IMR-90 (cell line): ENCODE measurements around the gene CREB5. TPM values are rescaled to one million over a fixed set of nuclear protein-coding genes. Genes with fewer than 3 reads are reported as not detected.

ENCODE experiments used
- ATAC-seq: fragments of 200-7000 bp; cut with Tn5 transposase; 2 replicates; pipeline ENCODE4 v1.9.1; 2020; ENCODE audit warnings: low read depth, mild to moderate bottlenecking, moderate library complexity
- BruUV-seq: library from RNA; stranded (reverse); fragments of 400-500 nt; replicated peaks from 2 replicates; lab custom pipeline; 2021; lab: Mats Ljungman, UMichigan
- CTCF ChIA-PET: fragments of 300-600 bp; formaldehyde crosslinking; extraction: SDS; loops from one replicate; lab custom pipeline; 2021; ENCODE audit warnings: antibody characterized with exemption; lab: Yijun Ruan, JAX
- POLR2A ChIA-PET: fragments of 300-600 bp; sonication (Branson Sonifier 250); formaldehyde crosslinking; loops from one replicate; lab custom pipeline; 2022; ENCODE audit warnings: antibody characterized with exemption; ENCODE audit not compliant: unreplicated experiment; lab: Charles Lee
- DNase-seq: peaks from one replicate; pipeline ENCODE4 v3.0.0; 2013
- H2AFZ ChIP-seq: replicated peaks from 2 replicates; pipeline ENCODE3; 2013; ENCODE audit warnings: low read length, mild to moderate bottlenecking; ENCODE audit not compliant: poor library complexity
- H2AK5ac ChIP-seq: 2 replicates; pipeline ENCODE4 v1.6.1; 2013; ENCODE audit warnings: low read depth, low read length, inconsistent platforms
- H2AK9ac ChIP-seq: replicated peaks from 2 replicates; pipeline ENCODE3; 2013; ENCODE audit warnings: mild to moderate bottlenecking, low read depth, low read length, moderate library complexity; ENCODE audit not compliant: poor library complexity
- H2BK120ac ChIP-seq: 2 replicates; pipeline ENCODE4 v1.6.1; 2013; ENCODE audit warnings: low read depth, low read length, inconsistent platforms
- H2BK15ac ChIP-seq: 3 replicates; pipeline ENCODE4 v1.6.1; 2013; ENCODE audit warnings: low read depth, low read length, inconsistent platforms
- H2BK20ac ChIP-seq: 2 replicates; pipeline ENCODE4 v1.6.1; 2013; ENCODE audit warnings: low read depth, mild to moderate bottlenecking, inconsistent platforms, low read length, moderate library complexity
- H2BK5ac ChIP-seq: 2 replicates; pipeline ENCODE4 v1.6.1; 2013; ENCODE audit warnings: mild to moderate bottlenecking, low read depth, low read length, inconsistent platforms; ENCODE audit not compliant: poor library complexity, severe bottlenecking
- H3K14ac ChIP-seq: replicated peaks from 2 replicates; pipeline ENCODE4 v1.6.1; 2013; ENCODE audit warnings: low read depth, low read length, inconsistent platforms
- H3K18ac ChIP-seq: 2 replicates; pipeline ENCODE4 v1.6.1; 2013; ENCODE audit warnings: low read depth, low read length, control low read depth
- H3K23ac ChIP-seq: 2 replicates; pipeline ENCODE4 v1.6.1; 2013; ENCODE audit warnings: low read depth, low read length, inconsistent platforms
- H3K27ac ChIP-seq: 2 replicates; pipeline ENCODE4 v1.5.1; 2013; ENCODE audit warnings: mild to moderate bottlenecking, control low read depth, low read length; ENCODE audit not compliant: insufficient read depth
- H3K27me3 ChIP-seq: 2 replicates; pipeline ENCODE4 v1.6.1; 2013; ENCODE audit warnings: low read length; ENCODE audit not compliant: control insufficient read depth, insufficient read depth
- H3K36me3 ChIP-seq: 2 replicates; pipeline ENCODE4 v1.6.1; 2013; ENCODE audit warnings: low read length, mixed read lengths; ENCODE audit not compliant: control insufficient read depth, insufficient read depth
- H3K4ac ChIP-seq: 2 replicates; pipeline ENCODE4 v1.6.1; 2013; ENCODE audit warnings: low read depth, low read length, inconsistent platforms
- H3K4me1 ChIP-seq: 2 replicates; pipeline ENCODE4 v1.6.1; 2013; ENCODE audit warnings: low read length, mixed read lengths; ENCODE audit not compliant: control insufficient read depth, insufficient read depth
- H3K4me2 ChIP-seq: 2 replicates; pipeline ENCODE4 v1.6.1; 2013; ENCODE audit warnings: low read depth, mild to moderate bottlenecking, control low read depth, low read length, moderate library complexity
- H3K4me3 ChIP-seq: 2 replicates; pipeline ENCODE4 v1.5.1; 2013; ENCODE audit warnings: low read depth, mild to moderate bottlenecking, control low read depth, low read length, moderate library complexity; ENCODE audit not compliant: insufficient read depth
- H3K56ac ChIP-seq: 2 replicates; pipeline ENCODE4 v1.6.1; 2013; ENCODE audit warnings: low read length, inconsistent platforms; ENCODE audit not compliant: insufficient read depth; ENCODE audit errors: extremely low read depth
- H3K79me1 ChIP-seq, 2 experiments: 2 replicates each; pipeline ENCODE4 v1.6.1; 2013; ENCODE audit warnings: low read length in 2 of 2, inconsistent platforms in 1 of 2, low read depth in 1 of 2
- H3K9ac ChIP-seq: 2 replicates; pipeline ENCODE4 v1.6.1; 2013; ENCODE audit warnings: low read depth, low read length, control low read depth
- H3K9me1 ChIP-seq: 2 replicates; pipeline ENCODE4 v1.6.1; 2013; ENCODE audit warnings: low read length, inconsistent platforms; ENCODE audit not compliant: insufficient read depth
- H3K9me3 ChIP-seq: 2 replicates; pipeline ENCODE4 v1.6.1; 2013; ENCODE audit warnings: low read length; ENCODE audit not compliant: control insufficient read depth, insufficient read depth
- H4K20me1 ChIP-seq: 2 replicates; pipeline ENCODE4 v1.6.1; 2013; ENCODE audit warnings: low read length, inconsistent platforms; ENCODE audit not compliant: insufficient read depth
- H4K5ac ChIP-seq: 2 replicates; pipeline ENCODE4 v1.6.1; 2013; ENCODE audit warnings: mild to moderate bottlenecking, low read depth, low read length, control low read depth
- H4K8ac ChIP-seq, 2 experiments: 2 replicates each; pipeline ENCODE4 v1.6.1; 2013; ENCODE audit warnings: low read depth in 2 of 2, low read length in 2 of 2, control low read depth in 1 of 2, inconsistent platforms in 1 of 2
- H4K91ac ChIP-seq: 2 replicates; pipeline ENCODE4 v1.6.1; 2013; ENCODE audit warnings: low read depth, low read length, inconsistent platforms; ENCODE audit not compliant: insufficient read depth
- BHLHE40 ChIP-seq: fragments of 150-350 bp; IDR thresholded peaks from 2 replicates; pipeline ENCODE4 v1.6.1; 2016; ENCODE audit warnings: mild to moderate bottlenecking, low read depth, low read length
- FOS ChIP-seq: fragments of 150-350 bp; IDR thresholded peaks from 2 replicates; pipeline ENCODE4 v1.6.1; 2016; ENCODE audit warnings: low read depth, low read length
- MAFK ChIP-seq: IDR thresholded peaks from 2 replicates; pipeline ENCODE4 v1.6.1; 2012; ENCODE audit warnings: low read depth, low read length, improper control_type of control experiment
- MAZ ChIP-seq: IDR thresholded peaks from 2 replicates; pipeline ENCODE4 v1.6.1; 2012; ENCODE audit warnings: low read depth, mild to moderate bottlenecking, low read length, improper control_type of control experiment, moderate library complexity, borderline replicate concordance
- MXI1 ChIP-seq: IDR thresholded peaks from 2 replicates; pipeline ENCODE4 v1.6.1; 2012; ENCODE audit warnings: low read depth, mild to moderate bottlenecking, low read length, moderate library complexity, borderline replicate concordance
- POLR2A ChIP-seq: IDR thresholded peaks from 2 replicates; pipeline ENCODE4 v1.6.1; 2012; ENCODE audit warnings: mild to moderate bottlenecking, low read depth, low read length
- RCOR1 ChIP-seq: IDR thresholded peaks from 2 replicates; pipeline ENCODE4 v1.6.1; 2012; ENCODE audit warnings: mild to moderate bottlenecking, low read length, improper control_type of control experiment; ENCODE audit not compliant: insufficient replicate concordance
- SMC3 ChIP-seq: fragments of 150-350 bp; IDR thresholded peaks from 2 replicates; pipeline ENCODE4 v1.6.1; 2016; ENCODE audit warnings: low read depth, mild to moderate bottlenecking, antibody characterized with exemption, low read length, moderate library complexity
- WGBS, 2 experiments: methylation state at CpG; one replicate each; pipeline versions ENCODE4 v1.1.5 to v1.1.7; 2013; ENCODE audit warnings: missing lambda C conversion rate in 2 of 2; ENCODE audit not compliant: insufficient read length in 1 of 2; ENCODE audit errors: extremely low coverage in 2 of 2; 5-methylcytosine and 5-hydroxymethylcytosine counted together
- dilution Hi-C: fragments of 300-500 bp; cut with HindIII; formaldehyde crosslinking; loops from one replicate; pipeline ENCODE4 v1.14.3; 2018; ENCODE audit warnings: low sequenced_read_pairs; ENCODE audit not compliant: unreplicated experiment
- in situ Hi-C: fragments of 300-500 bp; cut with MboI; formaldehyde crosslinking; loops from 3 replicates; pipeline ENCODE4 v1.14.3; 2019; ENCODE audit warnings: low sequenced_read_pairs, inconsistent platforms, mixed read lengths
- intact Hi-C: fragments of 100-400 bp; cut with micrococcal nuclease; formaldehyde crosslinking; loops from 2 replicates; pipeline ENCODE4 v1.10.0; 2022
- polyA plus RNA-seq, 3 experiments: library from polyadenylated mRNA; depleted of rRNA; stranded (reverse); fragments of >200 nt; gene quantifications; 2 replicates each; pipeline ENCODE4 v1.2.3, GENCODE V29; 2012; ENCODE audit warnings: low replicate concordance in 1 of 3
- total RNA-seq: library from RNA; depleted of rRNA; stranded (reverse); fragments of >200 nt; gene quantifications from 2 replicates; pipeline ENCODE4 v1.2.3, GENCODE V29; 2012
- TF ChIP-seq, protein P1 (sequence below): fragments of 150-350 bp; IDR thresholded peaks from 2 replicates; pipeline ENCODE4 v1.6.1; 2017; ENCODE audit warnings: mild to moderate bottlenecking, antibody characterized with exemption, low read length, low read depth
- TF ChIP-seq, protein P2 (sequence below): conservative IDR thresholded peaks from 2 replicates; pipeline ENCODE4 v1.5.1; 2012; ENCODE audit warnings: mild to moderate bottlenecking, low read depth, low read length, improper control_type of control experiment

The CREB5 gene
- total and polyA plus RNA-seq, 2 of the 4 experiments (the other 2 are of a cell fraction) = 7.3 to 13.1 TPM

DNA sequence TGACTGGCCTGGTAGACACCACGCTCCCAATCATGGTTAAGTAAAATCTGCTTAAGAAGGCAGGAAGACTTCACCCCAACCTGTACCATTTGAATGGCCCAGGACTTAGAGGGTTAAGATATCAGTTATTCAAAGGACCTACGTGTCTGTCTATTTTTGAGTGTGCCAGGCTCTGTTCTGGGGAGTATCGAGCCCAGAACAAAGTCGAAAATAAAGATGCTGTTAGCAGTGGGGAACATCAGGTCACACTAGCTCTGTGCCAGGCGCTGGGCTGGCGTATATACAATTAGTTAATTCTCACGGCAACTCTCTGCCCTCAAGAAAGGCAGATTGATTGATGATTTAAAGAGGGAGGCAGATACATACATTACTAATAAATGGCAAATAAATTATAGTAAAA, 40.5 kb upstream of the CREB5 start:
- POLR2A ChIA-PET = no interaction called here

More for the DNA sequence above, 40.5 kb upstream of the CREB5 start:
- in situ Hi-C loops (no loop called here), dilution Hi-C loops (no loop called here), intact Hi-C loops (no loop called here)
- no peak overlapping the region for H3K18ac ChIP-seq
- H3K79me1 ChIP-seq = no peaks in the 10 kb centered on the region
- no peaks in the 10 kb centered on the region for H3K9me3 ChIP-seq
- H4K8ac ChIP-seq = no peak overlapping the region
- H3K27me3 ChIP-seq = no peaks in the 10 kb centered on the region; the same call in 1 of the 2 replicates
- H3K56ac ChIP-seq = no peak overlapping the region
- no peak overlapping the region for H2AFZ ChIP-seq
- no peak overlapping the region for H3K4me3 ChIP-seq
- H3K36me3 ChIP-seq = no peaks in the 10 kb centered on the region
- H2AK9ac ChIP-seq = no peak overlapping the region
- H3K14ac ChIP-seq = no peak overlapping the region
- CTCF ChIA-PET = no interaction called here
- WGBS, 2 experiments = 100% methylated on average over 1 of the region's 7 CpGs; no CpG with 5 or more reads in 1 of the 2 experiments
- peaks cover 2% of the 10 kb centered on the region; the same call in 1 of the 2 replicates for H3K4me1 ChIP-seq
- H2BK5ac ChIP-seq = no peak overlapping the region
- no peak overlapping the region for H3K27ac ChIP-seq
- no peak overlapping the region for H3K4ac ChIP-seq
- H4K5ac ChIP-seq = no peak overlapping the region
- H3K23ac ChIP-seq = no peak overlapping the region
- H4K20me1 ChIP-seq = no peaks in the 10 kb centered on the region
- H2AK5ac ChIP-seq = no peak overlapping the region
- no peak overlapping the region for H3K4me2 ChIP-seq
- H2BK20ac ChIP-seq = no peak overlapping the region
- no peak overlapping the region for H2BK120ac ChIP-seq
- H3K9ac ChIP-seq = no peak overlapping the region
- TF ChIP-seq MAZ (no peak), MAFK (no peak), POLR2A (no peak), FOS (no peak), BHLHE40 (no peak), SMC3 (no peak), RCOR1 (no peak), MXI1 (no peak)
- TF ChIP-seq, protein P1, sequence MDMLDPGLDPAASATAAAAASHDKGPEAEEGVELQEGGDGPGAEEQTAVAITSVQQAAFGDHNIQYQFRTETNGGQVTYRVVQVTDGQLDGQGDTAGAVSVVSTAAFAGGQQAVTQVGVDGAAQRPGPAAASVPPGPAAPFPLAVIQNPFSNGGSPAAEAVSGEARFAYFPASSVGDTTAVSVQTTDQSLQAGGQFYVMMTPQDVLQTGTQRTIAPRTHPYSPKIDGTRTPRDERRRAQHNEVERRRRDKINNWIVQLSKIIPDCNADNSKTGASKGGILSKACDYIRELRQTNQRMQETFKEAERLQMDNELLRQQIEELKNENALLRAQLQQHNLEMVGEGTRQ = no peak
- TF ChIP-seq, protein P2, sequence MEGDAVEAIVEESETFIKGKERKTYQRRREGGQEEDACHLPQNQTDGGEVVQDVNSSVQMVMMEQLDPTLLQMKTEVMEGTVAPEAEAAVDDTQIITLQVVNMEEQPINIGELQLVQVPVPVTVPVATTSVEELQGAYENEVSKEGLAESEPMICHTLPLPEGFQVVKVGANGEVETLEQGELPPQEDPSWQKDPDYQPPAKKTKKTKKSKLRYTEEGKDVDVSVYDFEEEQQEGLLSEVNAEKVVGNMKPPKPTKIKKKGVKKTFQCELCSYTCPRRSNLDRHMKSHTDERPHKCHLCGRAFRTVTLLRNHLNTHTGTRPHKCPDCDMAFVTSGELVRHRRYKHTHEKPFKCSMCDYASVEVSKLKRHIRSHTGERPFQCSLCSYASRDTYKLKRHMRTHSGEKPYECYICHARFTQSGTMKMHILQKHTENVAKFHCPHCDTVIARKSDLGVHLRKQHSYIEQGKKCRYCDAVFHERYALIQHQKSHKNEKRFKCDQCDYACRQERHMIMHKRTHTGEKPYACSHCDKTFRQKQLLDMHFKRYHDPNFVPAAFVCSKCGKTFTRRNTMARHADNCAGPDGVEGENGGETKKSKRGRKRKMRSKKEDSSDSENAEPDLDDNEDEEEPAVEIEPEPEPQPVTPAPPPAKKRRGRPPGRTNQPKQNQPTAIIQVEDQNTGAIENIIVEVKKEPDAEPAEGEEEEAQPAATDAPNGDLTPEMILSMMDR = no peak
- no peaks in the 10 kb centered on the region for H3K9me1 ChIP-seq
- DNase-seq = no peak
- H4K91ac ChIP-seq = no peak overlapping the region
- H2BK15ac ChIP-seq = no peak overlapping the region
- no peak for ATAC-seq
- no TSS peak for BruUV-seq
